Right lobe of liver (tissue), 4 donors: Measurements from ENCODE around the gene INPP5J.

Experiments
- CTCF ChIP-seq, 4 donors: fragments of 200-600 bp in 3 of 4; fragments of 450-650 bp in 1 of 4; IDR thresholded peaks; one replicate each; pipeline versions ENCODE4 v1.5.1 to v1.8.0; 2016 to 2022; ENCODE audit warnings: antibody characterized with exemption in 4 of 4, mild to moderate bottlenecking in 2 of 4
- POLR2A ChIP-seq: fragments of 450-650 bp; IDR thresholded peaks from one replicate; pipeline ENCODE4 v1.6.1; 2017; ENCODE audit warnings: antibody characterized with exemption, mild to moderate bottlenecking
- donor health status: DM: no; HTN: no; CAD: no.
- donor health status: DM: no; HTN: no; CAD: no.
- donor health status: DM: no; HTN: yes; CAD: no.

GRCh38 chr22:31136155-31136554 is 13.4 kb downstream of the INPP5J start:
- TF ChIP-seq CTCF (IDR thresholded peaks at IDR 0.05) (no peak), POLR2A (no peak)
